A549 (cell line): Measurements from ENCODE around the gene LAMC2. TPM values are rescaled to one million over a fixed set of nuclear protein-coding genes. Genes with fewer than 3 reads are reported as not detected.
A peak's percentile ranks its signal among the peaks of the same experiment; 100 is the strongest.

Experiments
- ATAC-seq, 2 experiments: fragments of 200-7000 bp in 1 of 2; fragments of >200 bp in 1 of 2; cut with Nextera tagmentation in 1 of 2; cut with Tn5 transposase in 1 of 2; 3 replicates each; pipeline versions ENCODE4 v1.8.0 to v1.9.1; 2018 to 2020; ENCODE audit warnings: mild to moderate bottlenecking in 1 of 2, moderate library complexity in 1 of 2
- CTCF ChIA-PET: fragments of 300-600 bp; sonication (Branson Sonifier 250); formaldehyde crosslinking; extraction: SDS; loops from one replicate; lab custom pipeline; 2021; ENCODE audit warnings: antibody characterized with exemption, inconsistent platforms; lab: Yijun Ruan, JAX
- POLR2A ChIA-PET: fragments of 350-600 bp; formaldehyde crosslinking; extraction: SDS; loops from one replicate; lab custom pipeline; 2021; ENCODE audit warnings: antibody characterized with exemption, inconsistent platforms; lab: Yijun Ruan, JAX
- DNase-seq, 2 experiments: peaks; one replicate each; pipeline versions ENCODE4 v3.0.0 to v3.0.0-alpha.2; 2011 to 2016; ENCODE audit warnings: low read depth in 1 of 2, low spot score in 1 of 2
- FAIRE-seq: peaks from 2 replicates; lab custom pipeline; 2011; peaks lifted over from hg19 to GRCh38; lab: Jason Lieb, UNC
- H3K27ac ChIP-seq, 2 experiments: fragments of >200 bp; sonication (Bioruptor Twin); formaldehyde crosslinking; 3 replicates each; pipeline ENCODE4 v1.5.1; 2016 to 2017
- H3K4me1 ChIP-seq: fragments of >200 bp; sonication (Bioruptor Twin); formaldehyde crosslinking; 3 replicates; pipeline ENCODE4 v1.6.1; 2016
- H3K4me2 ChIP-seq: fragments of >200 bp; sonication (Bioruptor Twin); formaldehyde crosslinking; 3 replicates; pipeline ENCODE4 v1.6.1; 2016
- H3K4me3 ChIP-seq: fragments of >200 bp; sonication (Bioruptor Twin); formaldehyde crosslinking; 3 replicates; pipeline ENCODE4 v1.5.1; 2016
- H3K9me3 ChIP-seq: fragments of >200 bp; sonication (Bioruptor Twin); formaldehyde crosslinking; 3 replicates; pipeline ENCODE4 v1.6.1; 2016
- BHLHE40 ChIP-seq: IDR thresholded peaks from 2 replicates; pipeline ENCODE4 v1.6.1; 2012; ENCODE audit warnings: low read depth, low read length, inconsistent platforms
- CBX2 ChIP-seq: fragments of 200-600 bp; sonication (generic); IDR thresholded peaks from 2 replicates; pipeline ENCODE4 v1.6.1; 2016; ENCODE audit warnings: low read depth, mild to moderate bottlenecking, borderline replicate concordance
- CHD2 ChIP-seq: fragments of 150-350 bp; IDR thresholded peaks from 2 replicates; pipeline ENCODE4 v1.6.1; 2014; ENCODE audit warnings: low read length; ENCODE audit not compliant: partially characterized antibody
- E2F6 ChIP-seq: IDR thresholded peaks from 2 replicates; pipeline ENCODE4 v1.6.1; 2012; ENCODE audit warnings: low read depth, borderline replicate concordance
- GATA3 ChIP-seq: IDR thresholded peaks from 2 replicates; pipeline ENCODE4 v1.6.1; 2012; ENCODE audit warnings: borderline replicate concordance
- HEYL ChIP-seq: fragments of 250-450 bp; sonication (Bioruptor Pico); IDR thresholded peaks from 2 replicates; pipeline ENCODE4 v1.8.0; 2021; ENCODE audit warnings: mild to moderate bottlenecking, moderate library complexity
- HOXB13 ChIP-seq: fragments of 250-450 bp; sonication (Bioruptor Pico); IDR thresholded peaks from 2 replicates; pipeline ENCODE4 v1.5.0; 2020; ENCODE audit warnings: low read depth, mild to moderate bottlenecking, moderate library complexity
- JUNB ChIP-seq: fragments of >200 bp; sonication (Bioruptor Twin); formaldehyde crosslinking; IDR thresholded peaks from 2 replicates; pipeline ENCODE4 v1.6.1; 2016
- KDM5A ChIP-seq: fragments of 200-600 bp; sonication (generic); IDR thresholded peaks from 2 replicates; pipeline ENCODE4 v1.6.1; 2016; ENCODE audit warnings: antibody characterized with exemption, mild to moderate bottlenecking
- MAFK ChIP-seq: fragments of 450-650 bp; IDR thresholded peaks from 2 replicates; pipeline ENCODE4 v1.6.1; 2014; ENCODE audit not compliant: partially characterized antibody
- MAZ ChIP-seq: fragments of 150-350 bp; IDR thresholded peaks from 2 replicates; pipeline ENCODE4 v1.6.1; 2014; ENCODE audit warnings: antibody characterized with exemption, low read depth, low read length, borderline replicate concordance
- MYC ChIP-seq: IDR thresholded peaks from 2 replicates; pipeline ENCODE4 v1.6.1; 2012; ENCODE audit warnings: mild to moderate bottlenecking, inconsistent platforms, low read length, improper control_type of control experiment, borderline replicate concordance
- NPAS2 ChIP-seq: fragments of 250-450 bp; sonication (Bioruptor Pico); IDR thresholded peaks from 2 replicates; pipeline ENCODE4 v1.8.0; 2022; ENCODE audit warnings: mild to moderate bottlenecking, moderate library complexity, borderline replicate concordance
- NR3C1 ChIP-seq: fragments of >200 bp; sonication (Bioruptor Twin); formaldehyde crosslinking; IDR thresholded peaks from 3 replicates; pipeline ENCODE4 v1.6.1; 2017
- PBX3 ChIP-seq: IDR thresholded peaks from 2 replicates; pipeline ENCODE4 v1.6.1; 2012
- PHF8 ChIP-seq: fragments of 200-600 bp; sonication (generic); IDR thresholded peaks from 2 replicates; pipeline ENCODE4 v1.6.1; 2016; ENCODE audit warnings: low read depth, mild to moderate bottlenecking, antibody characterized with exemption, moderate library complexity, borderline replicate concordance
- POLR2AphosphoS2 ChIP-seq: conservative IDR thresholded peaks from 2 replicates; pipeline ENCODE4 v1.6.1; 2012; ENCODE audit warnings: low read length, improper control_type of control experiment, inconsistent platforms
- RARB ChIP-seq: fragments of 250-450 bp; sonication (Bioruptor Pico); IDR thresholded peaks from 2 replicates; pipeline ENCODE4 v1.8.0; 2021; ENCODE audit warnings: mild to moderate bottlenecking, moderate library complexity
- RCOR1 ChIP-seq: fragments of 150-350 bp; IDR thresholded peaks from 2 replicates; pipeline ENCODE4 v1.6.1; 2014; ENCODE audit warnings: antibody characterized with exemption, low read length, low read depth
- SMC3 ChIP-seq: fragments of >200 bp; sonication (Bioruptor Twin); formaldehyde crosslinking; IDR thresholded peaks from 3 replicates; pipeline ENCODE4 v1.6.1; 2018; ENCODE audit warnings: inconsistent platforms
- SREBF2 ChIP-seq: fragments of 450-650 bp; IDR thresholded peaks from 2 replicates; pipeline ENCODE4 v1.6.1; 2014; ENCODE audit warnings: mild to moderate bottlenecking, moderate library complexity
- TFCP2L1 ChIP-seq: fragments of 250-450 bp; sonication (Bioruptor Pico); IDR thresholded peaks from 2 replicates; pipeline ENCODE4 v1.5.0; 2021; ENCODE audit warnings: mild to moderate bottlenecking
- TP53 ChIP-seq: fragments of 250-450 bp; sonication (Bioruptor Pico); IDR thresholded peaks from 2 replicates; pipeline ENCODE4 v1.5.0; 2021; ENCODE audit warnings: mild to moderate bottlenecking, moderate library complexity
- ZC3H11A ChIP-seq: fragments of 450-650 bp; IDR thresholded peaks from 2 replicates; pipeline ENCODE4 v1.6.1; 2014; ENCODE audit warnings: antibody characterized with exemption, mild to moderate bottlenecking
- ZSCAN20 ChIP-seq: fragments of 250-450 bp; sonication (Bioruptor Pico); IDR thresholded peaks from 2 replicates; pipeline ENCODE4 v1.8.0; 2022; ENCODE audit warnings: mild to moderate bottlenecking, moderate library complexity
- WGBS: methylation state at CpG from one replicate; pipeline ENCODE4 v1.1.6; 2017; ENCODE audit errors: missing lambda C conversion rate; 5-methylcytosine and 5-hydroxymethylcytosine counted together
- polyA plus RNA-seq, 4 experiments: library from polyadenylated mRNA; depleted of rRNA in 3 of 4; stranded (reverse); fragments of >200 nt; fragmentation: RNase III in 1 of 4; extraction: RNeasy Plus Mini Kit Qiagen cat#74134 plus additional on column Dnase treatment in 1 of 4; gene quantifications; 2 replicates in 3 of 4; 3 replicates in 1 of 4; pipeline ENCODE4 v1.2.3, GENCODE V29; 2011 to 2017
- TF ChIP-seq, protein P1 (sequence below): fragments of 250-450 bp; sonication (Bioruptor Pico); IDR thresholded peaks from 2 replicates; pipeline ENCODE4 v1.5.0; 2021; ENCODE audit warnings: mild to moderate bottlenecking, moderate library complexity, borderline replicate concordance
- TF ChIP-seq, protein P2 (sequence below): fragments of 450-650 bp; IDR thresholded peaks from 2 replicates; pipeline ENCODE4 v1.6.1; 2014; ENCODE audit warnings: antibody characterized with exemption
- TF ChIP-seq, protein P3 (sequence below): fragments of 150-350 bp; IDR thresholded peaks from 2 replicates; pipeline ENCODE4 v1.6.1; 2014; ENCODE audit warnings: low read depth, mild to moderate bottlenecking, low read length

LAMC2 gene
- polyA plus RNA-seq, 2 of the 4 experiments (the other 2 are of a cell fraction): 8.5 to 24.1 TPM

DNA sequence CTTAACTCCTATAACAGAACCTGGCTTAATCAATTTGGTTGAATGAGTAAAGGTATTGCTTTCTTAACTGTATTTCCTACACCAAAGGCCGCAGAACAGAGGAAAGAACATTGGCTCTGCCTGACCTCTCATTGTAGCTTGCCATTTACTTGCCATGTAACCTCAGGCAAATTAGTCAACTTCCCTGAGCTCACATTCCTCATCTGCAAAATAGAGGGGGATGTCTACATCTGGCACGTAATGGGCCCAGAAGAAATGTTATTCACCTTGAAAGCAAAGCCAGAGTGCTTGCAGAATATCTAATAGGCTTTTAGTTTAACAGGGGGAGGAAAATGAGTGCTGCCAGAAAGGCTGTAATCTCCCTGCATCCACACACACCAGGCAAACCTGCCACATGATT lies 44.3 kb downstream of the LAMC2 start:
- Histone ChIP-seq H3K4me3 (no peak overlapping the region), H3K4me1 (peaks cover 24% of the 10 kb centered on the region), H3K9me3 (no peaks in the 10 kb centered on the region), H3K4me2 (0 out of 3 replicates have a peak overlapping the region, but pooled peaks have one; percentile 6), H3K27ac (0 out of 6 replicates have a peak overlapping the region, but pooled peaks of 1 of the 2 experiments have one; percentile 21)
- DNase-seq (no peak), FAIRE-seq (no peak), ATAC-seq (no peak)
- TF ChIP-seq CBX2 (no peak), TFCP2L1 (no peak), PHF8 (no peak), RARB (CRISPR knock-in tag) (no peak), SMC3 (no peak), KDM5A (no peak)
- TF ChIP-seq, protein P1, sequence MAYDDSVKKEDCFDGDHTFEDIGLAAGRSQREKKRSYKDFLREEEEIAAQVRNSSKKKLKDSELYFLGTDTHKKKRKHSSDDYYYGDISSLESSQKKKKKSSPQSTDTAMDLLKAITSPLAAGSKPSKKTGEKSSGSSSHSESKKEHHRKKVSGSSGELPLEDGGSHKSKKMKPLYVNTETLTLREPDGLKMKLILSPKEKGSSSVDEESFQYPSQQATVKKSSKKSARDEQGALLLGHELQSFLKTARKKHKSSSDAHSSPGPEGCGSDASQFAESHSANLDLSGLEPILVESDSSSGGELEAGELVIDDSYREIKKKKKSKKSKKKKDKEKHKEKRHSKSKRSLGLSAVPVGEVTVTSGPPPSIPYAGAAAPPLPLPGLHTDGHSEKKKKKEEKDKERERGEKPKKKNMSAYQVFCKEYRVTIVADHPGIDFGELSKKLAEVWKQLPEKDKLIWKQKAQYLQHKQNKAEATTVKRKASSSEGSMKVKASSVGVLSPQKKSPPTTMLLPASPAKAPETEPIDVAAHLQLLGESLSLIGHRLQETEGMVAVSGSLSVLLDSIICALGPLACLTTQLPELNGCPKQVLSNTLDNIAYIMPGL (CRISPR knock-in tag): no peak
- POLR2A ChIA-PET: no interaction called here
- CTCF ChIA-PET: interaction anchor here (1.3 to 3.1 kb wide), 2 partner anchors 178 to 268 kb away, joined by 3 to 7 read pairs; no protein-coding TSS in a partner anchor
- 56% methylated on average over 2 of the region's 2 CpGs for WGBS

- no peak for DNase-seq
- 90% methylated on average over 1 of the region's 1 CpG for WGBS
- POLR2A ChIA-PET: no interaction called here
- Histone ChIP-seq H3K9me3 (no peaks in the 10 kb centered on the region), H3K4me1 (peaks cover 24% of the 10 kb centered on the region), H3K4me2 (peak overlapping the region; percentile 22; the same call in 1 of the 3 replicates), H3K4me3 (no peak overlapping the region), H3K27ac (no peak overlapping the region)
- no peak for FAIRE-seq
- no peak for ATAC-seq
- CTCF ChIA-PET: interaction anchor here (0.8 to 3.1 kb wide), 2 partner anchors 11 to 269 kb away, joined by 5 to 7 read pairs; no protein-coding TSS in a partner anchor
- TF ChIP-seq HOXB13 (CRISPR knock-in tag) (no peak), PBX3 (no peak), TP53 (no peak), JUNB (no peak), SMC3 (no peak)
- TF ChIP-seq, protein P2, sequence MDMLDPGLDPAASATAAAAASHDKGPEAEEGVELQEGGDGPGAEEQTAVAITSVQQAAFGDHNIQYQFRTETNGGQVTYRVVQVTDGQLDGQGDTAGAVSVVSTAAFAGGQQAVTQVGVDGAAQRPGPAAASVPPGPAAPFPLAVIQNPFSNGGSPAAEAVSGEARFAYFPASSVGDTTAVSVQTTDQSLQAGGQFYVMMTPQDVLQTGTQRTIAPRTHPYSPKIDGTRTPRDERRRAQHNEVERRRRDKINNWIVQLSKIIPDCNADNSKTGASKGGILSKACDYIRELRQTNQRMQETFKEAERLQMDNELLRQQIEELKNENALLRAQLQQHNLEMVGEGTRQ: no peak
Observed at GRCh38 chr1:183231545-183231944, 45.5 kb downstream of the LAMC2 start.

DNA sequence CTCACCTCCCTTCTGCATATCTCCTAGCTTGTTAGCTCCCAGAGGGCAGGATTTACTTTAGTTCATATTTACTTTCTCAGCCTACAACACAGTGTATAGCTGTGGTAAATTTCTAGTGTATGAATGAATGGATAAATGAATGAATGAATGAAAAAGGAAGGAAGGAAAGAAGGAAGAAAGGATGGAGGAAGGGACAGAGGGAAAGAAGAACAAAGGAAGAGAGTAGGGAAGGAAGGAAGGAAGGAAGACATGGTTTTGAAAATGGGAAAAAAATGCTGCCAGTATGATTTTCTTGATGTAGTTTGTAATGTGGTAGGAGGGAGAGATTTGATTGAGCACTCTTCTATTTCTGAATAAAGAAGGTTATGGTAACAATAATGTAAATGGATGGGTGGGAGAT lies 47.0 kb downstream of the LAMC2 start:
- no peaks in the 10 kb centered on the region for H3K9me3 ChIP-seq
- no peak overlapping the region for H3K4me3 ChIP-seq
- FAIRE-seq: no peak
- TF ChIP-seq, protein P2: no peak
- TF ChIP-seq MYC (no peak), ZSCAN20 (no peak), MAZ (no peak), PHF8 (no peak), POLR2AphosphoS2 (no peak), ZC3H11A (no peak), HEYL (no peak), KDM5A (no peak), CHD2 (no peak), E2F6 (no peak), RCOR1 (no peak), NPAS2 (no peak), MAFK (no peak), SREBF2 (no peak), NR3C1 (no peak), BHLHE40 (no peak), GATA3 (no peak)
- TF ChIP-seq, protein P3, sequence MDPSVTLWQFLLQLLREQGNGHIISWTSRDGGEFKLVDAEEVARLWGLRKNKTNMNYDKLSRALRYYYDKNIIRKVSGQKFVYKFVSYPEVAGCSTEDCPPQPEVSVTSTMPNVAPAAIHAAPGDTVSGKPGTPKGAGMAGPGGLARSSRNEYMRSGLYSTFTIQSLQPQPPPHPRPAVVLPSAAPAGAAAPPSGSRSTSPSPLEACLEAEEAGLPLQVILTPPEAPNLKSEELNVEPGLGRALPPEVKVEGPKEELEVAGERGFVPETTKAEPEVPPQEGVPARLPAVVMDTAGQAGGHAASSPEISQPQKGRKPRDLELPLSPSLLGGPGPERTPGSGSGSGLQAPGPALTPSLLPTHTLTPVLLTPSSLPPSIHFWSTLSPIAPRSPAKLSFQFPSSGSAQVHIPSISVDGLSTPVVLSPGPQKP: no peak
- TF ChIP-seq, all 56 proteins: peak for 0
- Histone ChIP-seq H3K27ac (no peak overlapping the region), H3K4me2 (no peak overlapping the region), H3K4me1 (peaks cover 24% of the 10 kb centered on the region)
- ATAC-seq (no peak), DNase-seq (no peak)
- ChIA-PET POLR2A (no interaction called here), CTCF (no interaction called here)
